IPS-11a (cell line): Measurements from ENCODE around the gene N4BP2L2.
A peak's percentile ranks its signal among the peaks of the same experiment; 100 is the strongest.
"Not testable (repeated sequence)": the region's sequence is repeated elsewhere in the genome, so short reads cannot be mapped to it uniquely, and the experiment has no call there.

Experiments used
- H3K4me3 ChIP-seq: one replicate; pipeline ENCODE4 v1.5.1; 2013; ENCODE audit warnings: low read depth, low read length, control low read depth

Gene N4BP2L2

DNA sequence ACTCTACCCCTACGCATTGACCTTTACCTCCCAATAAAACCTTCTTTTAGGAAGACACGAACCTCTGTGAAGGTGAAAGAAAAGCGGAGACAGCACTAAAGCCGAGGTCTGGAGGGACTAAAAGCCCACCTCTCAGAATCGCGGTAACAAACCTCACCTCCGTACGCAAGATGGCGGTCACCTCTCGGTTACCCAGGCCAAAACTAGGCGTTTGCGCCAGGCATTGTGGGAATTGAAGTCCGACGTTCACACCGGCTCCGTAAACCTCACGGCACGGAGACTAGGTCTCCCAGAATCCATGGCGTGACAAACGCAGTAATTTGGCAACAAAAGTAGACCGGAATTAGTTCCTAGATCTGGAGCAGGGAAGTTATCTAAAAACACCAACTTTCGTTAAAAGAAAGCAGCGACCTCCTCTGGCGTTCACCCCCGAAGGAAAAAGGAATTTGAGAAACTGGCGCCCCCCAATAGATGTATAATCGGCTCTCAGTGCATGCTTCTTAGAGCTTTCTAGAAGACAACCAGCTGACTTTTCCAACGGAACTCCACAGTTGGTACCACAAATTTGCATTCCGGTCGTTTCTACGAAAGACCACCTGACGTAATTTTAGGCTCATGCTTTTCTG lies at the start of gene N4BP2L2:
Gene N4BP2L2 (minus strand): TSS at position 175 of the 626 bp plus-strand sequence. CDS start 1,768 bp downstream, outside the sequence.
- peak within 1 kb of the TSS; percentile 87 for H3K4me3 ChIP-seq

- peak overlapping the region; percentile 94 for H3K4me3 ChIP-seq
Measured at GRCh38 chr13:32587811-32588170, 49.2 kb upstream of the N4BP2L2 start.

DNA sequence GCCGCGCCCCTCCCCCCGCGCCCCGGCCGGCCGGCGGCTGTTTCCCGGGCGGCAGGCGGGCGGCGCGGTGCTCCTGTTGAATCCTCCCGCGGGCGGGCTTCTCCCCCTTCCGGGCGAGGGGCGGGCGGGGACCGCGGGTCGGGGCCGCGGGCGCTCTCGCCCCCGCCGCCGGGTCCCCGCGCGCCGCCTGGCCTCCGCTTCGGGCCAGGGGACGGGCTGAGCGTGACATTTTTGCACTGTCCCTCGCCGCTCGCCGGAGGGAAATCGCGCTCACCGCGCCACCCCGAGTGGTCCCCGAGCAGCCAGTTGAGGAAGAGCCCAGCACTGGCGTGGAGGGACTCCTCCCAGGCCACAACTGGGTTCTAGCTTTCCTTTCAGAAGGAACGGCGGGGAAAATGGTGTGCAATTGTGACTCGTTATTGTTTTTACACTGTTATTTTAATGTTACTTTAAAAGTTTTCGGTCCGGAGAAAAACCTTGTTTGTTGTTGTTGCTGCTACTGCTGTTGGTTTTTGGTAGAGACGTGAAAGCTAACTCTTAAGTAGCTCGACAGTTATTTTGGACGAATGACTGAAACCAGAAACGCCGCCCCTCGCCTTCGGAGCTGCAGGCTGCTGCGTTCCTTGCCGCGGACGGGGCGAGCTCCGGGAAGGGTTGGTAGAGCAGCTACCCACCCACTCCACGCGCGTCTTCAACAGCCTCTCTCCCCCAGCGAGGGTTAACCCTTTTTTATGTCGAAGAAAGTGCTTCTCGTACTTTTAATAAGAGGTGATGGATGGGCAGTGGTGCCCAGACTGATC lies 48.6 kb upstream of the N4BP2L2 start:
- peak overlapping the region; percentile 94 for H3K4me3 ChIP-seq

GRCh38 chr13:32586080-32586900 lies 47.7 kb upstream of the N4BP2L2 start, which contains the start of gene PDS5B:
Gene PDS5B (plus strand): TSS chr13:32586452. CDS start chr13:32648773, 62,321 bp downstream.
- peak within 1 kb of the TSS; percentile 94 for H3K4me3 ChIP-seq

DNA sequence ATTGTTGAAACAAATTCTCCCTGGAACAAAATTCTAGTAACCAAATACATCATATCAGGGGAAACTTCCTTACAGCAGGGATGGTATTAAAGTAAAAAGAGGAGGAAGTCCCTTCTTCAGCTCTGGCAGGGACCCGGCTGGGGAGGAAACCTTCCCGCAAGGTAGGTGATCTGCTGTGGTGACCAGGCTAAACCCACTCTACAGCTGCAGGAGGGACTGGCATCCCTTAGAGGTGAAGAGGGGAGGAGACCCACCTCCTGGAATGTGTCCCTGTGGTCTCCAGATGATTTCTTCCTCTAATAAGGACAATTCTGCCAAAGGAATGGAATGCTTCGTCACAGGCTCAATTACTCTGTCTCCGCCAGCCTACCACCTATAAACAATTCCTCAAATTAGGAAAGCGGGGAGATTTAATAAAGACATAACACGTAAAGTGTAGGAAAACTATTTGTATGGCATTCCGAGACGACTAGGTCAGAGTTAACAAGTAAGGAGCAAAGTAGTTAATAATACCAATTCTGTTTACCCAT lies 47.0 kb upstream of the N4BP2L2 start:
- peak overlapping the region; percentile 70 for H3K4me3 ChIP-seq

DNA sequence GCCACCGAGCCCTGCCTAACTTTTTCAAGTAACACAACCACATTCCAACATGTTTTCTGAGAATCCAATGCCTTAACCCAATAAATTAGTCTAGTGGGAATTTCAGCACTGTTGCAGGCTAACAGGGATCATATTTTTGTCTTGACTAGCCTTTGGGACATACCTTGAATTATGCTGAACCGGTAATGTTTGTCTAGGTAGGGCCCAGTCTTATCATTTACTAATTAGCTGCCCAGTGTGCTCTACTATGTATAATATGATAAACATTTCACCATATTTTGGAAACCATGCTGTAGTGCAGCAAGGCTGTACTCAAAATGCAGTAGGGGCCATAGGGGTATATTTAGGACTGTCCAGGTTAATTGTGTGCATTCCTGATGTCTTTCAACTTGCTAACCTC lies 44.4 kb upstream of the N4BP2L2 start:
- H3K4me3 ChIP-seq: no peak overlapping the region

GRCh38 chr13:32582281-32582680 lies 43.7 kb upstream of the N4BP2L2 start:
- no peak overlapping the region for H3K4me3 ChIP-seq

- H3K4me3 ChIP-seq: no peak overlapping the region
Measured at GRCh38 chr13:32581177-32581786, 42.7 kb upstream of the N4BP2L2 start.

GRCh38 chr13:32577032-32577431 lies 38.4 kb upstream of the N4BP2L2 start:
- H3K4me3 ChIP-seq: no peak overlapping the region

- not testable (repeated sequence) for H3K4me3 ChIP-seq
Measured at GRCh38 chr13:32575687-32576086, 37.1 kb upstream of the N4BP2L2 start.

DNA sequence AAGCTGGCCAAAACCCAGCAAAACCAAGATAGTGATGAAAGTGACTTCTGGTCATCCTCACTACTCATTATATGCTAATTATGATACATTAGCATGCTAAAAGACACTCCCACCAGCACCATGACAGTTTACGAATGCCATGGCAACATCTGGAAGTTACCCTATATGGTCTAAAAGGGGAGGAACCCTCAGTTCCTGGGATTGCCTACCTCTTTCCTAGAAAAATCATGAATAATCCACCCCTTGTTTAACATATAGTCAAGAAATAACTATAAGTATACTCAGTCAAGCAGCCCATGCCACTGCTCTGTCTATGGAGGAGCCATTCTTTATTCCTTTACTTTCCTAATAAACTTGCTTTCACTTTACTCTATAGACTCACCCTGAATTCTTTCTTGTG lies 22.2 kb upstream of the N4BP2L2 start:
- H3K4me3 ChIP-seq: not testable (repeated sequence)

GRCh38 chr13:32555613-32556012 lies 17.0 kb upstream of the N4BP2L2 start:
- H3K4me3 ChIP-seq: no peak overlapping the region

DNA sequence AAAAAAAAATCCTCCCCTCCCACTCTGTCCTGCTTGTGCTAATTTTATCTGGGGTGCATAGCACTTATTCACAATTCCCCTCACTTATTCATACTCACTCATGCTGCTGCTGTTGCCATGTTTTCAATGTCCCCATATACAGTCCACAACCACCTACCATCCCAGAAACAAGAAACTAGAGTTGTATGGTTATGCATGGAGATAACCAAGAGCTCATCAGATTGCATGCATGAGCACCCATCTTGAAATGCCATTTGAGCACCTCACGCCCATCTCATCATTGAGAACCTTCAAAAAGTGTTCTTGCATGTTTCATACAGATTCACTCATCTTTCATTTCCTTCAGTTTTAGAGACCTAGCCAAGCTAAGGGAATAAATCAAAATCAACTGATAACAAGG lies 15.1 kb upstream of the N4BP2L2 start:
- no peak overlapping the region for H3K4me3 ChIP-seq

DNA sequence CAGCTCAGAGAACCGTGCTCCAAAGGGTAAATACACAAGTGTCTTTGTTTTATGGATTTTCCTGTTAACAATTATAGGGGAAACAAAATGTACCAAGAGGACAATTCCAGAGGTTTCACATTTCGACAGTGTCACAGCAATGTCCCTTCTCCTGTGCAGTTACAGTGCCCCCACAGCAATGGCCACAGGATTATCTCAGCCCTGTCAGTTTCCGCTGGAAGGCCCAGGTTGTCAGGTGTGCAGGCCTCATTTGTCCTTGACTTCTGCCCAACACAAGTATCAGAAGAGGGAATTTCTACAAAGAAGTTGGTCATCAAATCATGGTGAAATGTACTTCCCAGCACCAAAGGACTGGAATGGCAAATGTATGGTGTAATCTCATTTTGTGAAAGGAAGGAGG lies 11.2 kb upstream of the N4BP2L2 start:
- no peak overlapping the region for H3K4me3 ChIP-seq

DNA sequence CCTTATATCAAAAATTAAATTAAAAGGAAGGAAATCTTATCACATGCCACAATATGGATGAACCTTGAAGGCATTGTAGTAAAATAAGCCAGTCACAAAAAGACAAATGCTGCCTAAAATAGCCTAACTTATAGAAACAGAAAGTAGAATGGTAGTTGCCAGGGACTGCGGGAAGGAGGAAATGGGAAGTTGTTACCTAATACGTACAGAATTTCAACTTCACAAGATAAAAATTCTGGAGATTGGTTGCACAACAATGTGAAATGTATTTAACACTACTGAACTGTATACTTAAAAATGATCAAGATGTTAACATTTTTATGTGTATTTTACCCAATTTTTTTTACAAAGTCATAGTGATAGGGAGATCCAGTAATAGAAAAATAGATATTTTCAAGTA lies 10.2 kb upstream of the N4BP2L2 start:
- no peak overlapping the region for H3K4me3 ChIP-seq

GRCh38 chr13:32545083-32545482 lies 6.5 kb upstream of the N4BP2L2 start:
- H3K4me3 ChIP-seq: no peak overlapping the region

DNA sequence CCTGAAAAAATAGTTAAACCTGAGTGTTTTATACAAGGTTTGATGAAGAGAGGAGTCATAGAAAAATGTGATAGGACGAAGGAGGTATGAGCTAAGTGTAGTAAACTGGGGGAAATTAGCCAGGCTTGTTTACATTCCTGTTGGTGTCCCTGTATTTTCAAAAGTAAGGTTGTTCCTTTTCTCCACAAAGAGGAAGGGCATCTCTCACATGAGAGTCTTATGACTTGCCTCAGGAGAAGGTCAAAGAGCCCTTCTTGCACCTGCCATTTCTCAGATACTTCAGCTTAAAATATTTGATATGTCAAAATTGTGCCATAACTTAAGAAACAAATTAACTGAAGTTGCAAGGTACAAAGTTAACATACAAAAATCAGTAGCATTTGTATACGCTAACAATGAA lies 3.6 kb upstream of the N4BP2L2 start:
- H3K4me3 ChIP-seq: no peak overlapping the region

GRCh38 chr13:32538143-32538620 lies 413 bp downstream of the N4BP2L2 start:
- peak overlapping the region; percentile 87 for H3K4me3 ChIP-seq

- H3K4me3 ChIP-seq: peak overlapping the region; percentile 87
Measured at GRCh38 chr13:32537580-32538142, 934 bp downstream of the N4BP2L2 start.

DNA sequence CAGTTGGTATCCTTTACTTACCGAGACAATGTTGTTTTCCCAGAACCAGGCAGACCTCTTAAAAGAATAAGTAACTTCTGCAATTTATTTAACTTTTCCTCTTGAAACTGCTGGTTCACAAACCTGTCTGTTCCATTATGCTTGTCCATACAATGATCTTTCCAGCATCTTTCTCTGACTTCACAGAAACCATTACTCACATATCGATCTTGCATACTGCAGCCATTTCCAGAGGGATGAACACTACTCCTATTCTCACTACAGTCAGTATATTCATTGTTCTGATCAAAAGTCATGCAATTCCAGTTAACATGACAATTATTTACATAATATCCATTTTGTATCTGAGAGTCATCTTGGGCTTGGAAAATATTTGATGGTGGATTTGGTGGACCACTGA lies 2.8 kb downstream of the N4BP2L2 start:
- no peak overlapping the region for H3K4me3 ChIP-seq
